Gastroesophageal sphincter (tissue), 4 donors: ENCODE data around the gene POMT1. TPM values are rescaled to one million over a fixed set of nuclear protein-coding genes. Genes with fewer than 3 reads are reported as not detected.
"Not testable (repeated sequence)": the region's sequence is repeated elsewhere in the genome, so short reads cannot be mapped to it uniquely, and the experiment has no call there.

ENCODE experiments used
- ATAC-seq: fragments of 150-250 bp; one replicate; pipeline ENCODE4 v1.9.1; 2016; ENCODE audit warnings: mild to moderate bottlenecking, moderate library complexity
- H3K27ac ChIP-seq, 4 donors: fragments of 200-600 bp; sonication (generic) in 3 of 4; 1 replicate in 3 of 4; 2 replicates in 1 of 4; pipeline ENCODE4 v1.5.1; 2016 to 2019
- H3K27me3 ChIP-seq: fragments of 200-600 bp; sonication (generic); one replicate; pipeline ENCODE4 v1.5.1; 2019
- H3K36me3 ChIP-seq, 2 donors: fragments of 200-600 bp; sonication (generic); one replicate each; pipeline ENCODE4 v1.5.1; 2019; ENCODE audit warnings: control low read depth in 1 of 2
- H3K4me1 ChIP-seq, 3 donors: fragments of 200-600 bp; sonication (generic); 1 replicate in 2 of 3; 2 replicates in 1 of 3; pipeline ENCODE4 v1.5.1; 2016 to 2019; ENCODE audit warnings: control low read depth in 2 of 3
- H3K4me3 ChIP-seq, 2 donors: fragments of 200-600 bp; sonication (generic); one replicate each; pipeline ENCODE4 v1.5.1; 2019; ENCODE audit warnings: mild to moderate bottlenecking in 1 of 2, moderate library complexity in 1 of 2
- H3K9me3 ChIP-seq, 3 donors: fragments of 200-600 bp; sonication (generic); one replicate each; pipeline ENCODE4 v1.5.1; 2017 to 2019; ENCODE audit warnings: control low read depth in 2 of 3
- EP300 ChIP-seq: sonication (generic); formaldehyde crosslinking; IDR thresholded peaks from one replicate; pipeline ENCODE4 v1.6.1; 2017; ENCODE audit warnings: antibody characterized with exemption, mild to moderate bottlenecking
- POLR2A ChIP-seq, 2 donors: fragments of 450-650 bp; IDR thresholded peaks; one replicate each; pipeline ENCODE4 v1.6.1; 2017; ENCODE audit warnings: antibody characterized with exemption in 2 of 2, mild to moderate bottlenecking in 2 of 2, moderate library complexity in 1 of 2
- POLR2AphosphoS5 ChIP-seq: sonication (generic); formaldehyde crosslinking; IDR thresholded peaks from one replicate; pipeline ENCODE4 v1.6.1; 2017; ENCODE audit warnings: antibody characterized with exemption
- WGBS, 2 donors: methylation state at CpG; one replicate each; pipeline ENCODE4 v1.1.5; 2018; ENCODE audit warnings: low coverage in 1 of 2; 5-methylcytosine and 5-hydroxymethylcytosine counted together
- total RNA-seq, 4 donors: library from RNA; depleted of rRNA; stranded (reverse); fragments of >200 nt; gene quantifications; one replicate each; pipeline ENCODE4 v1.1.0, GENCODE V29; 2016
- TF ChIP-seq, protein P1 (sequence below), 4 experiments: fragments of 200-600 bp in 2 of 4; fragments of 450-650 bp in 2 of 4; sonication (generic) in 1 of 4; IDR thresholded peaks; one replicate each; pipeline ENCODE4 v1.5.1; 2017 to 2019; ENCODE audit warnings: antibody characterized with exemption in 4 of 4, mild to moderate bottlenecking in 2 of 4, moderate library complexity in 2 of 4

The POMT1 gene
- total RNA-seq, 4 donors from 2014 or later = 19.9 to 39.7 (median 26.6) TPM

GRCh38 chr9:131546336-131547084, 43.8 kb downstream of the POMT1 start:
- Histone ChIP-seq H3K36me3 (no peaks in the 10 kb centered on the region), H3K4me3 (peak overlapping the region in 1 of 2 donors; percentile 38), H3K4me1 (peaks cover 0 to 21% (median 8%) of the 10 kb centered on the region in 3 donors), H3K27me3 (peaks cover 63% of the 10 kb centered on the region), H3K9me3 (peaks cover 0 to 30% (median 0%) of the 10 kb centered on the region in 3 donors), H3K27ac (no peak overlapping the region)
- TF ChIP-seq EP300 (no peak), POLR2AphosphoS5 (no peak), POLR2A (IDR thresholded peaks at IDR 0.05) (no peak)
- TF ChIP-seq, protein P1, sequence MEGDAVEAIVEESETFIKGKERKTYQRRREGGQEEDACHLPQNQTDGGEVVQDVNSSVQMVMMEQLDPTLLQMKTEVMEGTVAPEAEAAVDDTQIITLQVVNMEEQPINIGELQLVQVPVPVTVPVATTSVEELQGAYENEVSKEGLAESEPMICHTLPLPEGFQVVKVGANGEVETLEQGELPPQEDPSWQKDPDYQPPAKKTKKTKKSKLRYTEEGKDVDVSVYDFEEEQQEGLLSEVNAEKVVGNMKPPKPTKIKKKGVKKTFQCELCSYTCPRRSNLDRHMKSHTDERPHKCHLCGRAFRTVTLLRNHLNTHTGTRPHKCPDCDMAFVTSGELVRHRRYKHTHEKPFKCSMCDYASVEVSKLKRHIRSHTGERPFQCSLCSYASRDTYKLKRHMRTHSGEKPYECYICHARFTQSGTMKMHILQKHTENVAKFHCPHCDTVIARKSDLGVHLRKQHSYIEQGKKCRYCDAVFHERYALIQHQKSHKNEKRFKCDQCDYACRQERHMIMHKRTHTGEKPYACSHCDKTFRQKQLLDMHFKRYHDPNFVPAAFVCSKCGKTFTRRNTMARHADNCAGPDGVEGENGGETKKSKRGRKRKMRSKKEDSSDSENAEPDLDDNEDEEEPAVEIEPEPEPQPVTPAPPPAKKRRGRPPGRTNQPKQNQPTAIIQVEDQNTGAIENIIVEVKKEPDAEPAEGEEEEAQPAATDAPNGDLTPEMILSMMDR (IDR thresholded peaks at IDR 0.05) = no peak
- 0 to 10% methylated on average over 4 to 8 of the region's 49 CpGs for WGBS, 2 donors
- no peak for ATAC-seq

DNA sequence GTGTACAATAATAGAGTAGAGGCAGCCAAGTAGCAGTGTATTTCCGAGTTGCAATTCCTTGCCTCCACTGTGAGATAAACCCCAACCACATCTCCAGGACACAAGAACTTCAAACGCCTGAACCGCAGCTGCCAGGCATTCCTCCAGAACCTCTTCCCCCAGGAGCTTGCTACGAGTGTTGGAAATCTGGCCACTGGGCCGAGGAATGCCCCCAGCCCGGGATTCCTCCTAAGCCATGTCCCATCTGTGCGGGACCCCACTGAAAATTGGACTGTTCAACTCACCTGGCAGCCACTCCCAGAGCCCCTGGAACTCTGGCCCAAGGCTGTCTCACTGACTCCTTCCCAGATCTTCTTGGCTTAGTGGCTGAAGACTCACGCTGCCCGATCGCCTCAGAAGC, 46.5 kb downstream of the POMT1 start:
- not testable (repeated sequence) for H3K27ac ChIP-seq, H3K36me3 ChIP-seq, ATAC-seq, H3K9me3 ChIP-seq, H3K4me3 ChIP-seq
- WGBS, 2 donors = 76 to 82% methylated on average over 6 to 7 of the region's 10 CpGs
- peaks cover 0 to 21% (median 8%) of the 10 kb centered on the region in 3 donors for H3K4me1 ChIP-seq
- H3K27me3 ChIP-seq = peaks cover 90% of the 10 kb centered on the region

- not testable (repeated sequence) for H3K4me3 ChIP-seq, ATAC-seq, H3K36me3 ChIP-seq, H3K27ac ChIP-seq, H3K9me3 ChIP-seq
- peaks cover 90% of the 10 kb centered on the region for H3K27me3 ChIP-seq
- peaks cover 0 to 22% (median 8%) of the 10 kb centered on the region in 3 donors for H3K4me1 ChIP-seq
- 41 to 52% methylated on average over 3 to 8 of the region's 8 CpGs for WGBS, 2 donors
Measured at GRCh38 chr9:131550465-131550864, 47.7 kb downstream of the POMT1 start.

GRCh38 chr9:131552030-131552429, 49.3 kb downstream of the POMT1 start:
- Histone ChIP-seq H3K36me3 (no peaks in the 10 kb centered on the region), H3K4me1 (peaks cover 0 to 7% (median 0%) of the 10 kb centered on the region in 3 donors), H3K27ac (no peak overlapping the region), H3K9me3 (no peaks in the 10 kb centered on the region), H3K27me3 (peaks cover 90% of the 10 kb centered on the region), H3K4me3 (no peak overlapping the region)
- TF ChIP-seq, protein P1 (IDR thresholded peaks at IDR 0.05) = no peak
- TF ChIP-seq POLR2A (IDR thresholded peaks at IDR 0.05) (no peak), POLR2AphosphoS5 (no peak), EP300 (no peak)
- 79 to 95% methylated on average over 5 to 6 of the region's 6 CpGs for WGBS, 2 donors
- no peak for ATAC-seq

- no peaks in the 10 kb centered on the region for H3K9me3 ChIP-seq
- no peak overlapping the region for H3K27ac ChIP-seq
- peaks cover 0 to 5% (median 0%) of the 10 kb centered on the region in 3 donors for H3K4me1 ChIP-seq
- TF ChIP-seq EP300 (no peak), POLR2A (IDR thresholded peaks at IDR 0.05) (no peak), POLR2AphosphoS5 (no peak)
- TF ChIP-seq, protein P1 (IDR thresholded peaks at IDR 0.05) = no peak
- ATAC-seq = no peak
- no peak overlapping the region for H3K4me3 ChIP-seq
- WGBS, 2 donors = 100% methylated on average over 1 of the region's 60 CpGs; no CpG with 5 or more reads in 1 of the 2 donors
- peaks cover 78% of the 10 kb centered on the region for H3K27me3 ChIP-seq
- no peaks in the 10 kb centered on the region for H3K36me3 ChIP-seq
Measured at GRCh38 chr9:131554087-131554842, 51.5 kb downstream of the POMT1 start.
